ENCODE results near the gene DOCK2. TPM values are rescaled to one million over a fixed set of nuclear protein-coding genes. Genes with fewer than 3 reads are reported as not detected.

Gene DOCK2
- total RNA-seq, 1 experiment from 2014 or later: not detected

DNA sequence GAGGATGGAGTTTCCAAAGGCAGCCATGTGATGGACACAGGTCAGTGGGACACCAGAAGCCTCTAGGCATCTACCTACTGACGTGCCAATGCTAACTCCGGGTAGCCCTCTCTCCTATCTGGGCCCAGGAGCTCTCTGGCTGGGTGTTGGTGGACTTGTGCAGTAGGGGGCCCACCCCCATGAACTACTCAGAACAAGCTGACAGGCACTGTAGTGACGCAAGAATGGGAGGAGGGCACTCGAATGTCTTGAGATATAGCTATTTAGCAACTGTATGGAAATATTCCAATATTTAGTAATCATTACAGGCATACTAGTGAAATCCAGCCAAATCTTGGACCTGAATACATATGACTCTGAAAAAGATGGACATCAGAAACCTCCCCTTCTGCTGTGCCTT is 5.7 kb upstream of the DOCK2 start:
- DNase-seq: no peak
- H3K27ac Mint-ChIP-seq (ENCODE audit: unreplicated experiment): no peak overlapping the region
- CTCF ChIA-PET: no interaction called here
- H3K4me3 Mint-ChIP-seq (ENCODE audit: low read depth, unreplicated experiment): no peak overlapping the region
- peaks cover 3% of the 10 kb centered on the region for H3K9me3 Mint-ChIP-seq (ENCODE audit: low read depth, unreplicated experiment)
- no peaks in the 10 kb centered on the region for H3K4me1 Mint-ChIP-seq (ENCODE audit: low read depth, unreplicated experiment)
- H3K36me3 Mint-ChIP-seq (ENCODE audit: insufficient read depth, unreplicated experiment): no peaks in the 10 kb centered on the region
- intact Hi-C loops (cut with micrococcal nuclease; ENCODE audit: unreplicated experiment): no loop called here
- H3K27me3 Mint-ChIP-seq (ENCODE audit: unreplicated experiment): no peaks in the 10 kb centered on the region
- BruUV-seq (replicated peaks): no TSS peak
- TF ChIP-seq, protein P1, sequence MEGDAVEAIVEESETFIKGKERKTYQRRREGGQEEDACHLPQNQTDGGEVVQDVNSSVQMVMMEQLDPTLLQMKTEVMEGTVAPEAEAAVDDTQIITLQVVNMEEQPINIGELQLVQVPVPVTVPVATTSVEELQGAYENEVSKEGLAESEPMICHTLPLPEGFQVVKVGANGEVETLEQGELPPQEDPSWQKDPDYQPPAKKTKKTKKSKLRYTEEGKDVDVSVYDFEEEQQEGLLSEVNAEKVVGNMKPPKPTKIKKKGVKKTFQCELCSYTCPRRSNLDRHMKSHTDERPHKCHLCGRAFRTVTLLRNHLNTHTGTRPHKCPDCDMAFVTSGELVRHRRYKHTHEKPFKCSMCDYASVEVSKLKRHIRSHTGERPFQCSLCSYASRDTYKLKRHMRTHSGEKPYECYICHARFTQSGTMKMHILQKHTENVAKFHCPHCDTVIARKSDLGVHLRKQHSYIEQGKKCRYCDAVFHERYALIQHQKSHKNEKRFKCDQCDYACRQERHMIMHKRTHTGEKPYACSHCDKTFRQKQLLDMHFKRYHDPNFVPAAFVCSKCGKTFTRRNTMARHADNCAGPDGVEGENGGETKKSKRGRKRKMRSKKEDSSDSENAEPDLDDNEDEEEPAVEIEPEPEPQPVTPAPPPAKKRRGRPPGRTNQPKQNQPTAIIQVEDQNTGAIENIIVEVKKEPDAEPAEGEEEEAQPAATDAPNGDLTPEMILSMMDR (IDR thresholded peaks at IDR 0.05; ENCODE audit: unreplicated experiment): no peak

DNA sequence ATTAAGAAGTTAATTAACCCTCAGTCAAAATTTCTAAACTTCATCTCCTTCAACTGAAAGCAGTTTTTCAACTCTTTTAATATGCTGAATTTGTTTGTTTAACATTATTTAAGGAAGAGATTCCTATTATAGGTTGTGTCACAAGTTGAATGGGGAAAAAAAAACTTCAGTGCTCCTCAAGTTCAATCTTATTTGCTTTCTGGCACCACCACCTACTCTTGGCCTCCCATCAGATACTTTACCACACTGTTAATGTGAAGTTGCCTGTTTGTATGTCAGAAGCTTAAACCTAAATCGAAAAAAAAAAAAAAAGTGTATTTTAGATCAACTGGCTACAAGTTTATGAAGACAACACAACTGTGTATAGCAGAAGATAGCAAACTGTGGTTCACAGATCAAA is 4.1 kb upstream of the DOCK2 start:
- Mint-ChIP-seq H3K4me3 (ENCODE audit: low read depth, unreplicated experiment) (no peak overlapping the region), H3K27ac (ENCODE audit: unreplicated experiment) (no peak overlapping the region), H3K27me3 (ENCODE audit: unreplicated experiment) (no peaks in the 10 kb centered on the region), H3K9me3 (ENCODE audit: low read depth, unreplicated experiment) (peaks cover 3% of the 10 kb centered on the region), H3K4me1 (ENCODE audit: low read depth, unreplicated experiment) (no peaks in the 10 kb centered on the region), H3K36me3 (ENCODE audit: insufficient read depth, unreplicated experiment) (no peaks in the 10 kb centered on the region)
- DNase-seq: no peak
- CTCF ChIA-PET: no interaction called here
- TF ChIP-seq, protein P1 (IDR thresholded peaks at IDR 0.05; ENCODE audit: unreplicated experiment): no peak
- BruUV-seq (replicated peaks): no TSS peak
- intact Hi-C loops (cut with micrococcal nuclease; ENCODE audit: unreplicated experiment): no loop called here

DNA sequence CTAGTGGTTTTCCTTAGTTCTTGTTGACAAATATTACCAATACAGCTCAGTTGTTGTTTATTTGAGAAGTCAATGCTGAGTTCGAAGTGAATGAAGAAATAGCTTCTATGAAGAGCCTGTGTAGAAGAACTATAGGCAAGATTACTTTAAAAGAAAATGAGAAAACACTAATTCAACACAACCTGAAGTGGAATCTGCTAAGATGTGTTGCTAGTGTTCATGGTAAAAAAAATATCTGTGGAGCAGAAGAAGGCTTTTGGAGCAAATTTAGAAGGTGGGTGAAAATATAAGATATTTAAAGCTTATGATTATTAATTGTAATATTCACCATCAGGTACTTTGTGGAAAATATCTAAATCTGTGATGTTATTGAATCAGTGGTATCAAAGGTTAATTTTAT is 2.5 kb upstream of the DOCK2 start:
- Mint-ChIP-seq H3K4me3 (ENCODE audit: low read depth, unreplicated experiment) (no peak overlapping the region), H3K27ac (ENCODE audit: unreplicated experiment) (no peak overlapping the region), H3K4me1 (ENCODE audit: low read depth, unreplicated experiment) (no peaks in the 10 kb centered on the region), H3K36me3 (ENCODE audit: insufficient read depth, unreplicated experiment) (no peaks in the 10 kb centered on the region), H3K27me3 (ENCODE audit: unreplicated experiment) (no peaks in the 10 kb centered on the region), H3K9me3 (ENCODE audit: low read depth, unreplicated experiment) (peaks cover 9% of the 10 kb centered on the region)
- intact Hi-C loops (cut with micrococcal nuclease; ENCODE audit: unreplicated experiment): no loop called here
- TF ChIP-seq, protein P1 (IDR thresholded peaks at IDR 0.05; ENCODE audit: unreplicated experiment): no peak
- no peak for DNase-seq
- no TSS peak for BruUV-seq (replicated peaks)
- CTCF ChIA-PET: no interaction called here

DNA sequence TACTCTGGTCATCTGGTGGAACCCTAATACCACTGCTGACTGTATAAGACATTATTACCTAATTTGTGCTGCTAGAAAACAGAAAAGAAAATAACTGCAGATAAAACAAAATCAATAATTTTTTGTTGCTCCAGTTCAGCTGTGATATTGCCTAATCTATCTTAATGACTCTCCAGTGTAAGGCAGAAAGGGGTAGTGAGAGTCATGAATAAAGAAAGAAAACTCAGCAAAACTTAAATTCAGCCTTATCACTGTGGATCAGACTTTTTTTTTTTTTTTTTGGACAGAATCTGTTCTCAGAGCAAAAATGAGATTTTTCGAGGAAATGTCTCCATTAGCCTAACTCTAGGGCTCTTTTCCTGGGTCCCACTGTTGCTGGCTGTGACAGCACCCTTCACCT is 1.1 kb upstream of the DOCK2 start:
- TF ChIP-seq, protein P1 (IDR thresholded peaks at IDR 0.05; ENCODE audit: unreplicated experiment): no peak
- Mint-ChIP-seq H3K36me3 (ENCODE audit: insufficient read depth, unreplicated experiment) (no peaks in the 10 kb centered on the region), H3K4me1 (ENCODE audit: low read depth, unreplicated experiment) (no peaks in the 10 kb centered on the region), H3K27me3 (ENCODE audit: unreplicated experiment) (no peaks in the 10 kb centered on the region), H3K27ac (ENCODE audit: unreplicated experiment) (no peak overlapping the region), H3K9me3 (ENCODE audit: low read depth, unreplicated experiment) (peaks cover 9% of the 10 kb centered on the region), H3K4me3 (ENCODE audit: low read depth, unreplicated experiment) (no peak overlapping the region)
- intact Hi-C loops (cut with micrococcal nuclease; ENCODE audit: unreplicated experiment): no loop called here
- DNase-seq: no peak
- no TSS peak for BruUV-seq (replicated peaks)
- CTCF ChIA-PET: no interaction called here

Data from Calu3 (cell line).